Lower leg skin (tissue), 3 donors: Measurements from ENCODE around the gene MAP7.

Experiments used
- POLR2A ChIP-seq, 2 donors: fragments of 450-650 bp; IDR thresholded peaks; one replicate each; pipeline ENCODE4 v1.6.1; 2016 to 2017; ENCODE audit warnings: antibody characterized with exemption in 2 of 2, mild to moderate bottlenecking in 1 of 2, moderate library complexity in 1 of 2
- TF ChIP-seq, protein P1 (sequence below), 3 donors: fragments of 450-650 bp; IDR thresholded peaks; one replicate each; pipeline ENCODE4 v1.5.1; 2016; ENCODE audit warnings: antibody characterized with exemption in 3 of 3, mild to moderate bottlenecking in 3 of 3, moderate library complexity in 2 of 3

DNA sequence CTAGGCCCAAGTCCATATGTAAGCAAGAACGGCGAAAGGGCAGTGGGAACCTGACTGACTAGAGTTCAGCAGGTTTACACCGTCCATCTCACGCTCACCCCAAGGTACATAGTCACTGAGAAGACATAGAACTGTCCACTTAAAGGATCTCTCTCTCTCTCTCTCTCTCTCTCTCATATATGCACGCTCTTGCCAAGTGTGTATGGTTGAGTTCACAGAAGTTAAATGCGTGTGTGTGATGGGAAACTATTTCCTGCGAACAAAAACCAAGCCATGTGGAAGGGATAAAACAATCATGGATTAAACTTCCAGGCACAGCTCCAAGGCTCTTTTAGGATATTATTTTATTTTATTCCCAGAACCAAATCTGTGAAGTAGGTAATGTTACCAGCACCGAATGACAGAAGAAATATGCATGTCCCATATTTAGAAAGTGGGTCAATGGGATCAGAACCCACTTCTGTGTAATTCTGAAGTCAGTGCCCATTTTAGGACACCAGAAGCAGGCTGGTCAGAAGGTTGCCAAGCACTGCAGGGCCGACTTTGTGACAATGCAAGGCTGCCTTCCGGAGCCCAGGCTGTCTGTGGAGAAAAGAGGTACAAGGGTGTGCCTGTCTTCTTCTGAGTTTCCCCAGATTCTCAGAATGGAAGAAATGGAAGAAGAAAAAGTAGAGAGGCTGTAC lies 49.2 kb upstream of the MAP7 start:
- no peak for TF ChIP-seq POLR2A (IDR thresholded peaks at IDR 0.05)
- TF ChIP-seq, protein P1, sequence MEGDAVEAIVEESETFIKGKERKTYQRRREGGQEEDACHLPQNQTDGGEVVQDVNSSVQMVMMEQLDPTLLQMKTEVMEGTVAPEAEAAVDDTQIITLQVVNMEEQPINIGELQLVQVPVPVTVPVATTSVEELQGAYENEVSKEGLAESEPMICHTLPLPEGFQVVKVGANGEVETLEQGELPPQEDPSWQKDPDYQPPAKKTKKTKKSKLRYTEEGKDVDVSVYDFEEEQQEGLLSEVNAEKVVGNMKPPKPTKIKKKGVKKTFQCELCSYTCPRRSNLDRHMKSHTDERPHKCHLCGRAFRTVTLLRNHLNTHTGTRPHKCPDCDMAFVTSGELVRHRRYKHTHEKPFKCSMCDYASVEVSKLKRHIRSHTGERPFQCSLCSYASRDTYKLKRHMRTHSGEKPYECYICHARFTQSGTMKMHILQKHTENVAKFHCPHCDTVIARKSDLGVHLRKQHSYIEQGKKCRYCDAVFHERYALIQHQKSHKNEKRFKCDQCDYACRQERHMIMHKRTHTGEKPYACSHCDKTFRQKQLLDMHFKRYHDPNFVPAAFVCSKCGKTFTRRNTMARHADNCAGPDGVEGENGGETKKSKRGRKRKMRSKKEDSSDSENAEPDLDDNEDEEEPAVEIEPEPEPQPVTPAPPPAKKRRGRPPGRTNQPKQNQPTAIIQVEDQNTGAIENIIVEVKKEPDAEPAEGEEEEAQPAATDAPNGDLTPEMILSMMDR (IDR thresholded peaks at IDR 0.05): no peak
